ENCODE measurements around the gene PKM.
"Not testable (repeated sequence)": the region's sequence is repeated elsewhere in the genome, so short reads cannot be mapped to it uniquely, and the experiment has no call there.

Gene PKM

DNA sequence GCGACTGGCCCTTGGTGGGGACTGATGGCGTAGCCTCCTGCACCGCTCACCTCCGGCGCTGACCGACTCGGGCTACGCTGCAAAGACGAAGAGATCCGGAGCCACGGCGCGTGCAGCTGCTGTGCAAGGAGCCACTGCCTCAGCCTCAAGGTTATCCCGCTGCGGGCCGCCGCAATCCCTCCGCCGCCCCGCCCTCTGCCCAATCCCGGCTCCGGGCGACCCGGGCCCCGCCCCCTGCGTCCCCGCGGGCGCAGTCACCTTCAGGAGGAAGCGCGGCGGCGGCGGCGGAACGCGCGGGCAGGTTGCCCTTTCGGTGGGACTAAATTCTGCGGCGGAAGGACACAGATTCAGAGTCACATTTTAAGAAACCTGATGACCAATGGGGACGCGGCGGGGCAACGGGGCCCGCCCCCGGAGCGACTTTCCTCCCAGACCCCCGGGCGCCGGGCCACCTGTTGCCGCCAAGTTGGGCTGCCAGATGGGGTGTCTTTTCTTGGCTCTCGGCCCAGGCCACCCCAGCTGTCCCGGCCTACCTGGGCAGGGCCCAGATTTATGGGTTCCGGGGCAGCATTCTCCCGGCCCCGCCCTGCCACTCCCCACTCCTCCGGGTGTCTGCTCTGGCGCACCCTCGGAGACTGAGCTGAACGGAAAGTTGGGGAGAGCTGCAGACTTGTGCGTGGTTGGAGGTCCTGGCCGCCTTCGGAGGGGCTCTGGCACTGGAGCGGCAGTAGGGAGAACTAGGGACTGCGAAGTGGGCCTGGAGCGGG, at the start of gene PKM:
Gene PKM, minus strand, starts transcription at position 125 of the 767 bp plus-strand sequence. CDS start 12,093 bp downstream, outside the sequence.
- H3K4me3 ChIP-seq (ENCODE audit: low read depth, low read length) = peak within 1 kb of the TSS; percentile 98
- H3K27ac ChIP-seq (ENCODE audit: low read depth, low read length) = peak within 1 kb of the TSS; percentile 85
- peaks cover 33% of the 10 kb centered on the region for H3K4me1 ChIP-seq (ENCODE audit: control insufficient read depth, insufficient read depth, low read length)
- H3K36me3 ChIP-seq (ENCODE audit: control insufficient read depth, insufficient read depth, low read length) = peaks cover 4% of the 10 kb centered on the region; the same call in 1 of the 2 replicates
- peaks cover 37% of the 10 kb centered on the region for H3K27me3 ChIP-seq (ENCODE audit: control insufficient read depth, insufficient read depth, low read length)
- no peaks in the 10 kb centered on the region for H3K9me3 ChIP-seq (ENCODE audit: control insufficient read depth, insufficient read depth, low read length)
- peak within 1 kb of the TSS; percentile 67 for H3K9ac ChIP-seq (ENCODE audit: low read depth, low read length)

DNA sequence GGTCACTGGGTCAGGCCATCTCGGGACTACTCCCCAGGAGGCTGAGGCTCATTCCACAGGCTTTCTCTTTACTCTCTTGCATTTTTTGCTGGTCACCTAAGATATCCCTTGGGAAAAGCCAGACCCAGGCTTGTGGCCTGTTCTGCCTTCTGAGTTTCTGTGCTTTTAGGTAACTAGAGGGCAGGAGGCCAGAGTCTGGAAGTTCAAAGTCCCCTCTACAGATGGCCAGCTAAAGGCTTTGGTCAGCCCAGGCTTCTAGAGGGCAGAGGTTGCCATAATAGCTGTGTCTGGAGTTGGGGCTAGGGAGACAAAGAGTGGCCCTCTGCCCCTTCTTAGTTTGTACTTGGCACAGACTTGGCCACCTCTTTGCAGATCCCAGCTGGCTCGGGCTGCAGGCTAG, 49.8 kb upstream of the PKM start:
- no peaks in the 10 kb centered on the region for H3K36me3 ChIP-seq (ENCODE audit: control insufficient read depth, insufficient read depth, low read length)
- no peak overlapping the region for H3K4me3 ChIP-seq (ENCODE audit: low read depth, low read length)
- H3K9me3 ChIP-seq (ENCODE audit: control insufficient read depth, insufficient read depth, low read length) = no peaks in the 10 kb centered on the region
- no peak overlapping the region for H3K27ac ChIP-seq (ENCODE audit: low read depth, low read length)
- no peak overlapping the region for H3K9ac ChIP-seq (ENCODE audit: low read depth, low read length)
- 0 out of 2 replicates have a peak, but pooled peaks cover 7% of the 10 kb centered on the region for H3K27me3 ChIP-seq (ENCODE audit: control insufficient read depth, insufficient read depth, low read length)
- no peaks in the 10 kb centered on the region for H3K4me1 ChIP-seq (ENCODE audit: control insufficient read depth, insufficient read depth, low read length)

DNA sequence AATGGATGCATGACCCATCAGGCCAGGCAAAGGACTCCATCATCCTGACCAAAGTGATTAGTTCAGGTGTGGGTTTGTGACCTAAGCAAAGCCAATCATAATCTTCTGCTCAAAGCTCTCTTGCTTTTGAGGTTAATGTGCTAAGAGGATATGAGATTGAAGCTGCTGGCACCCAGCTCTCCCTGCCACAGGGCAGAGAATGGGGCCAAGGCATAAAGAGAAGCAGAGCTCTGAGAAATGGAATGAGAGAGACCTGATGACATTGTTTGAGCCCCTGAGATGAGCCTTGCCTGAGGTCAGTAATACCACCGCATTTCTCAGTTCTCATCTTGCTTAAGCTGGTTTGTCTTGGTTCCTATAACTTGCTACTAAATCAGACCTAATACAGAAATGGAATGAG, 47.7 kb upstream of the PKM start:
- Histone ChIP-seq H3K9me3 (ENCODE audit: control insufficient read depth, insufficient read depth, low read length) (no peaks in the 10 kb centered on the region), H3K9ac (ENCODE audit: low read depth, low read length) (no peak overlapping the region), H3K4me1 (ENCODE audit: control insufficient read depth, insufficient read depth, low read length) (no peaks in the 10 kb centered on the region), H3K27ac (ENCODE audit: low read depth, low read length) (no peak overlapping the region), H3K4me3 (ENCODE audit: low read depth, low read length) (no peak overlapping the region), H3K36me3 (ENCODE audit: control insufficient read depth, insufficient read depth, low read length) (no peaks in the 10 kb centered on the region), H3K27me3 (ENCODE audit: control insufficient read depth, insufficient read depth, low read length) (0 out of 2 replicates have a peak, but pooled peaks cover 7% of the 10 kb centered on the region)

DNA sequence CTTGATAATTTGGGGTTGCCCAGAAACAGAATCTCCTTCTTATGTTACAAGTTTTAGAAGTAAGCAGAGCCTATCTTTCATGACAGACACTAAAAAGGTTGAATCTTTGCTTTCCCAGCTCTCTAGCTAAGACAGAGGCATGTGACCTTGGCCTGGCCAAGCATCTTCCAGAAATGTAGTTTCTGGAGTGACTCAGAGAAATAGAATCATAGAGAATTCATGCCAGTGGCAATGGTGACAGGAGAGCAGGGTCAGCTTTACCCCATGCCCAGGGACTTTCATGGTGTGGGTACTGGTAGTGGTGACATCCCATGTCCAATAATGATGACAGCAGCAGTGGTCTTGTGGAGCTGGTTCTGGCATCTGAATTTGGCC, 45.3 kb upstream of the PKM start:
- no peak overlapping the region for H3K27ac ChIP-seq (ENCODE audit: low read depth, low read length)
- no peak overlapping the region for H3K9ac ChIP-seq (ENCODE audit: low read depth, low read length)
- H3K36me3 ChIP-seq (ENCODE audit: control insufficient read depth, insufficient read depth, low read length) = no peaks in the 10 kb centered on the region
- H3K4me3 ChIP-seq (ENCODE audit: low read depth, low read length) = no peak overlapping the region
- no peaks in the 10 kb centered on the region for H3K9me3 ChIP-seq (ENCODE audit: control insufficient read depth, insufficient read depth, low read length)
- peaks cover 8% of the 10 kb centered on the region for H3K4me1 ChIP-seq (ENCODE audit: control insufficient read depth, insufficient read depth, low read length)
- H3K27me3 ChIP-seq (ENCODE audit: control insufficient read depth, insufficient read depth, low read length) = 0 out of 2 replicates have a peak, but pooled peaks cover 7% of the 10 kb centered on the region

DNA sequence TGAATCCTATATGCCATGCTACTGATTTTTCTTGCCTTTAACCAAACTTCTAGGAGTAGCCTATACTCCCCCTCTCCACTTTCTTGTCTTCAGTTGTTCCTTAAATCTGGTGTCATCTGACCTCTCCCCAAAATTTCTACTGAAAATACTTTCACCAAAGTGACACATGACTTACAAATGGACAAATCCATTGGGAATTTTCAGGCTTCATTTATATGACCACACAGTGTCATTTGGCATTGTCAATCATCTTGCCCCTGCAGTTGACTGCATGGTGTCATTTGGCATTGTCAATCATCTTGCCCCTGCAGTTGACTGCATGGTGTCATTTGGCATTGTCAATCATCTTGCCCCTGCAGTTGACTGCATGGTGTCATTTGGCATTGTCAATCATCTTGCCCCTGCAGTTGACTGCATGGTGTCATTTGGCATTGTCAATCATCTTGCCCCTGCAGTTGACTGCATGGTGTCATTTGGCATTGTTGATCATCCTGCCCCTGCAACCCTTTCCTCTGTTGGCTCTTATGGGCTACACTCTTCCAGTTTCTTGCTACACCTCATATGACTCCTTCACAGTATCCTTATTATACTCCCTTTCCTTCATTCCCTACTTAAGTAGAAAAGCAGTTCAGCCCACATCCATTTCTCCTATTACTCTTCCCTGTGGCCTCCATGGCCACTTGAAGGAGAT, 44.8 kb upstream of the PKM start:
- H3K9me3 ChIP-seq (ENCODE audit: control insufficient read depth, insufficient read depth, low read length); H3K4me3 ChIP-seq (ENCODE audit: low read depth, low read length); H3K4me1 ChIP-seq (ENCODE audit: control insufficient read depth, insufficient read depth, low read length); H3K27me3 ChIP-seq (ENCODE audit: control insufficient read depth, insufficient read depth, low read length); H3K36me3 ChIP-seq (ENCODE audit: control insufficient read depth, insufficient read depth, low read length); H3K9ac ChIP-seq (ENCODE audit: low read depth, low read length); H3K27ac ChIP-seq (ENCODE audit: low read depth, low read length): not testable (repeated sequence)

DNA sequence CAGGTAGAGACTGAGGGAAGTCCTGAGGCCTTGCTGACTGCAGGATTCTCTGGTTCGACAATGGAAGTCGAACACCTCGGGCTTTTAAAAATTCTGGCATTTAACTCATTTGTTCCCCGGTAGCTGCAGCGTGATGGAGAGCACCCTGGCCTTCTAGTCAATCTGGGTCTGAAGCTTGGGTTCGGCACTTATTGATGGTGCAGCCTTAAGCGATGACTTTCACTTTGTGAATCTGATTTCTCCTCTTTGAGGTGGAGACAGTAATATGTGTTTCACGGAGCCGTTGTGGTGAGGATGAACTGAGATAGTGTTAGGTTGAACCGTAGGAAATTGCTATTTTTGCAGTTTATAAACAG, 42.0 kb upstream of the PKM start:
- Histone ChIP-seq H3K27me3 (ENCODE audit: control insufficient read depth, insufficient read depth, low read length) (0 out of 2 replicates have a peak, but pooled peaks cover 7% of the 10 kb centered on the region), H3K4me3 (ENCODE audit: low read depth, low read length) (peak overlapping the region; percentile 80), H3K9ac (ENCODE audit: low read depth, low read length) (peak overlapping the region; percentile 22; the same call in 1 of the 2 replicates), H3K9me3 (ENCODE audit: control insufficient read depth, insufficient read depth, low read length) (no peaks in the 10 kb centered on the region), H3K36me3 (ENCODE audit: control insufficient read depth, insufficient read depth, low read length) (peaks cover 14% of the 10 kb centered on the region), H3K27ac (ENCODE audit: low read depth, low read length) (no peak overlapping the region), H3K4me1 (ENCODE audit: control insufficient read depth, insufficient read depth, low read length) (peaks cover 8% of the 10 kb centered on the region)

DNA sequence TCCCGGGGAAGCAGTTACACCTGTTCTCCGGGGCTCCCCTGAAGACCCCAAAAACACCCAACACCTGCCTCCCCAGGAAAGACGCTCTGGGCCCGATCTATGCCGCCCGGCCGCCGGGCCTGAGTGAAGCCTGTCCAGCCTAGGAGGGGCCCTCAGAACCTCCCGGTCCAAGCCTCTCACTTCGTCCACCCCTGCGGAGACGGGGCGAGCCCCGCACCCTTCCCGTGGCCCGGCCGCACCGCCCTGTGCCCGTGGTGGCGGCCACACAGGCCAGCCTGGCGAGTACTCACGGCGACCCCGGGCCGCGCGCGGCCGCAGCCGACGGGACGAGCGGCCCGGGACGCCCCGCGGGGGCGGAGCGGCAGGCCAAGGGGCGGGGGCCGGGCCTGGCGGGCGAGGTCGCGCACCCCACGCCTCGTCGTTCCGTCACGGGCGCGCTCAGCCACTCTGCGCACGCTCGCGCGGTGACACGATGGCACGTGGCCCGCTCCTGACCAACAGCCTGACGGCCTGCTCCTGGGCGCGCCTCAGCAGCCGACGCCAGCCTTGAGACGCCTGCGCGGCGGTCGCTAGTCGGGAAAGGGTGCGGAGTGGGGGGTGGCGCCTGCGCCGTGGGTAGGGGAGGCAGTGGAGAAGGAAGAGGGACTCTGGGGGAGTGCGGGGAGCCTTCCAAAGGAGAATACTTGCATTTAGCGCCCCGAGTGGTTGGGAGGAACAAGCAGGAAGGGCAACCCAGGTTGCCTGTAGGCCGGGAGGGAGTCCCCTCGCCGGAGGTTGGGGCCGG, 41.4 kb upstream of the PKM start, which contains the start of gene PARP6:
Gene PARP6, minus strand, starts transcription at position 342 of the 784 bp plus-strand sequence. CDS start 5,077 bp downstream, outside the sequence.
- peak within 1 kb of the TSS; percentile 80 for H3K4me3 ChIP-seq (ENCODE audit: low read depth, low read length)
- H3K36me3 ChIP-seq (ENCODE audit: control insufficient read depth, insufficient read depth, low read length) = peaks cover 17% of the 10 kb centered on the region
- H3K4me1 ChIP-seq (ENCODE audit: control insufficient read depth, insufficient read depth, low read length) = peaks cover 8% of the 10 kb centered on the region
- no peaks in the 10 kb centered on the region for H3K9me3 ChIP-seq (ENCODE audit: control insufficient read depth, insufficient read depth, low read length)
- peak within 1 kb of the TSS; percentile 73 for H3K27ac ChIP-seq (ENCODE audit: low read depth, low read length)
- H3K27me3 ChIP-seq (ENCODE audit: control insufficient read depth, insufficient read depth, low read length) = 0 out of 2 replicates have a peak, but pooled peaks cover 7% of the 10 kb centered on the region
- peak within 1 kb of the TSS; percentile 58 for H3K9ac ChIP-seq (ENCODE audit: low read depth, low read length)

DNA sequence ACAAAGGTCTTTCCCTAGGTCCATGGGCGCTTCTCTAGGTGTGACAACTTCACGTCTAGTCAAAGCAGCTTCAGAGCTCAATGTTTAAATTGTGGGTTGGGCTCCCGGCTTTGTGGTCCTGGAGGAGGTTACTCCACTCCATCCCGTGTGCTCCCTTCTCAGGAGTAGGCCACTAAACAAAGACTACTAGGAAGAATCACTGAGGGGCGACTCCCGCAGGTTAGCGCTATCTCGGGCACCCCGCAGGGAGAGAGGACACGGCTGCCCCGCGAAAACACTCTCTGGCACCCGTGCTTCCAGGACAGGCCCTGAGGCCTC, 40.9 kb upstream of the PKM start:
- H3K36me3 ChIP-seq (ENCODE audit: control insufficient read depth, insufficient read depth, low read length) = peaks cover 23% of the 10 kb centered on the region
- H3K27ac ChIP-seq (ENCODE audit: low read depth, low read length) = peak overlapping the region; percentile 73
- no peaks in the 10 kb centered on the region for H3K9me3 ChIP-seq (ENCODE audit: control insufficient read depth, insufficient read depth, low read length)
- H3K9ac ChIP-seq (ENCODE audit: low read depth, low read length) = peak overlapping the region; percentile 58
- H3K27me3 ChIP-seq (ENCODE audit: control insufficient read depth, insufficient read depth, low read length) = 0 out of 2 replicates have a peak, but pooled peaks cover 7% of the 10 kb centered on the region
- peaks cover 8% of the 10 kb centered on the region for H3K4me1 ChIP-seq (ENCODE audit: control insufficient read depth, insufficient read depth, low read length)
- peak overlapping the region; percentile 80 for H3K4me3 ChIP-seq (ENCODE audit: low read depth, low read length)

DNA sequence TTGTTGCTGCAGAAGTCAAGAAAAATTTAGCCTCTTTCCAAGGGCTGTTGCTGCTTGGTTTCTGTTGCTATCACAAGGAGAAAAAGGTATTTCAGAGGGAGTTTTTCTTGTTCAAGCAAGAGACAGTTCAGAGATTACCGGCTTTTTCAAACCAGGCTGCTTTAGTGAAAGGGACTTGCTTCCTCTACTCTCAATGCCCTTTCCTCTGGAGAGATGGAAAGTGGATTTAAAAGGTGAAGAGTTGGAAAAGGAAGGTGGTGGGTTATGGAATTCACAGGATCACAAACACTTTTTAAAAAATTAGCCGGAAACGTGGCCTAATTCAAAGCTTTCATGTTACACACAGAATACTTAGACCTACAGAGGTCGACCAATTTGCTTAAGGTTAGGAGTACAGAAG, 40.2 kb upstream of the PKM start:
- no peak overlapping the region for H3K27ac ChIP-seq (ENCODE audit: low read depth, low read length)
- H3K4me3 ChIP-seq (ENCODE audit: low read depth, low read length) = peak overlapping the region; percentile 80
- H3K36me3 ChIP-seq (ENCODE audit: control insufficient read depth, insufficient read depth, low read length) = peaks cover 29% of the 10 kb centered on the region
- no peak overlapping the region for H3K9ac ChIP-seq (ENCODE audit: low read depth, low read length)
- H3K4me1 ChIP-seq (ENCODE audit: control insufficient read depth, insufficient read depth, low read length) = peaks cover 8% of the 10 kb centered on the region
- no peaks in the 10 kb centered on the region for H3K9me3 ChIP-seq (ENCODE audit: control insufficient read depth, insufficient read depth, low read length)
- H3K27me3 ChIP-seq (ENCODE audit: control insufficient read depth, insufficient read depth, low read length) = 0 out of 2 replicates have a peak, but pooled peaks cover 3% of the 10 kb centered on the region

DNA sequence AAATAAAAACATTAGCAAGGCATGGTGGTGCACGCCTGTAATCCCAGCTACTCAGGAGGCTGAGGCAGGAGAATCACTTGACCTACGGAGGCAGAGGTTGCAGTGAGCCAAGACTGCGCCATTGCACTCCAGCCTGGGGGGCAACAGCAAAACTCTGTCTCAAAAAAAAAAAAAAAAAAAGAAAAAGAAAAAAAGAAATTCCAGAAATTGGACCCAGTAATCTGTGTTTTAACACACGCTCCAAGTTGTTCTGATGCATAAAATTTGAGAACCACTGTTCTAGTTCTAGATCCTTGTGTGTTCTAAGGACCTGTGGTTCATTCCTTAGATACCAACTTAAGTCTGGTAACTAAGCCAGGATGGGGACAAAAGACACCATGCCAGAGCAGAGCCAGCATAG, 38.7 kb upstream of the PKM start:
- Histone ChIP-seq H3K27me3 (ENCODE audit: control insufficient read depth, insufficient read depth, low read length) (no peaks in the 10 kb centered on the region), H3K9me3 (ENCODE audit: control insufficient read depth, insufficient read depth, low read length) (no peaks in the 10 kb centered on the region), H3K4me3 (ENCODE audit: low read depth, low read length) (no peak overlapping the region), H3K27ac (ENCODE audit: low read depth, low read length) (no peak overlapping the region), H3K36me3 (ENCODE audit: control insufficient read depth, insufficient read depth, low read length) (peaks cover 44% of the 10 kb centered on the region), H3K4me1 (ENCODE audit: control insufficient read depth, insufficient read depth, low read length) (peaks cover 8% of the 10 kb centered on the region), H3K9ac (ENCODE audit: low read depth, low read length) (no peak overlapping the region)
